Stimulated activated naive CD4-positive, alpha-beta T cell treated with Interleukin-2 at 50 U/mL for 16 hours (primary cell): ENCODE results near the gene DPH7.
A peak's percentile ranks its signal among the peaks of the same experiment; 100 is the strongest.
"Not testable (repeated sequence)": the region's sequence is repeated elsewhere in the genome, so short reads cannot be mapped to it uniquely, and the experiment has no call there.

Experiments
- DNase-seq: peaks from one replicate; lab custom pipeline; 2025; lab: John Stamatoyannopoulos, UW

The DPH7 gene

DNA sequence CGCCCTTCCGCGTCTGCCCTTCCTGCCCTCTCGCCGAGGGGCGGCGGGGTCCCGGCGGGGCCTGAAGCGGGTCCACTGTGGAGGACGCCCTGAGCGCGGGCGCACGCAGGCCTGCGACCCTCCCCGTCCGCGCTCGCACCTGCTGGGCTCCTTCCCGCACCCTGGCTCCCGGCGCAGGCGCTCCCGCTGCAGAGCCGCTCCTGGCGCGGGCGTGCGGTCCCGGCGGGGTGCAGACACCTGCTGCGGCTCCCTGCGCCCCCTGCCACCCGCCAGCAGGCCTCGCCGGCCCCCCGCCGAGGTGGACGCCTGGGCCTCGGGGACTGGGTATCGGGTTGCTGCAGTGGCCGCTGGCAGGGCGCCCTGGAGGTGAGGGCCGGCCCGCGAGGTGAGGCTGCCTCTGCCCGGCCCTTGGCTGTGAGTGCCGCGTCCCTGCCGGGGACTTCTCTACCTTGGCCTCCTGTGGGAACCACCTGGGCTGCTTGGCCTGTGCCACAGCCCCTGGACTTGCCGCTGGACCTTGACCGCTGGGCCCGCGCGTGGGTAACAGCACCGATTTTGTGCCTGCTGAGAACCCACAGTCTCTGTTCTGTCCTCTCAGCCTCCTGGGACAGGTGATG is 27.4 kb upstream of the DPH7 start:
- no peak for DNase-seq

DNA sequence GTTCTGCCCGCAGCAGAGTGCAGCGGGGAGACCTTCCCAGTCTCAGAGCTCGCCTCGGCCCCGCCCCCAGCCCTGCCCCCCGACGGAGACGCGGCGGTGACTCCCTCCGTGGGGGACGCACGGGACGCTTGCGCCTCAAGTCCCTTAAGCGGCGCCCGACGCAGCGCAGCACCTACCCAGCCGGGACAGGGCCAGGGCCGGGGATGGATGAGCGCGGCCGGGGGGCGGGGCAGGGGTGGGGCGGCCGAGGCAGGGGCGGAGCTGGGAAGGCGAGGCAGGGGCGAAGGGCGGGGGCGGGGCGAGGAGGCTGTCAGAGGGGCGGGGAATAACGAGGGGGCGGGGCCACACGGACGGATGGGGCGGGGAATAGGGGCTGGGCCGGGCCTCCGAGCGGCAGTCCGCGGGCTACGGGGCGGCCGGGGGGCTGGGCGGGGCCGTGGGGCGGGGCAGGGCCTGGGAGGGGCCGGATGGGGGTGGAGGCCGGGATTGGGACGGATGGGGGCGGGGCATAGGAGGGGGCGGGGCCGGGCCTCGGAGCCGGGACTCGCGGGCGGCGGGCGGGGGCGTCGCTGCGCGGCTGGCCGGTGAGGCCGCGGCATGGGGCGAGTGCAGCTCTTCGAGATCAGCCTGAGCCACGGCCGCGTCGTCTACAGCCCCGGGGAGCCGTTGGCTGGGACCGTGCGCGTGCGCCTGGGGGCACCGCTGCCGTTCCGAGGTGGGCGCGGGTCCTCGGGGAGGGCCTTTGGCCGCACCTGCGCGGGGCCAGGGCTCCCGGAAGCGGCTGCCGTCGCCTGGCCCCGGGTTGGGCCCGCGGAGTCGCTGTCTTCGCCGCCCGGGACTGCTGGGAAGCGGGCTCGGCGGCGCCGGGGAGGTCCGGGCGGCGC is 26.6 kb upstream of the DPH7 start, which contains the start of gene ARRDC1:
TSS of gene ARRDC1 (plus strand) at position 566 of the 884 bp plus-strand sequence. CDS start at position 598, 32 bp downstream.
- DNase-seq, result peak; percentile 95

DNA sequence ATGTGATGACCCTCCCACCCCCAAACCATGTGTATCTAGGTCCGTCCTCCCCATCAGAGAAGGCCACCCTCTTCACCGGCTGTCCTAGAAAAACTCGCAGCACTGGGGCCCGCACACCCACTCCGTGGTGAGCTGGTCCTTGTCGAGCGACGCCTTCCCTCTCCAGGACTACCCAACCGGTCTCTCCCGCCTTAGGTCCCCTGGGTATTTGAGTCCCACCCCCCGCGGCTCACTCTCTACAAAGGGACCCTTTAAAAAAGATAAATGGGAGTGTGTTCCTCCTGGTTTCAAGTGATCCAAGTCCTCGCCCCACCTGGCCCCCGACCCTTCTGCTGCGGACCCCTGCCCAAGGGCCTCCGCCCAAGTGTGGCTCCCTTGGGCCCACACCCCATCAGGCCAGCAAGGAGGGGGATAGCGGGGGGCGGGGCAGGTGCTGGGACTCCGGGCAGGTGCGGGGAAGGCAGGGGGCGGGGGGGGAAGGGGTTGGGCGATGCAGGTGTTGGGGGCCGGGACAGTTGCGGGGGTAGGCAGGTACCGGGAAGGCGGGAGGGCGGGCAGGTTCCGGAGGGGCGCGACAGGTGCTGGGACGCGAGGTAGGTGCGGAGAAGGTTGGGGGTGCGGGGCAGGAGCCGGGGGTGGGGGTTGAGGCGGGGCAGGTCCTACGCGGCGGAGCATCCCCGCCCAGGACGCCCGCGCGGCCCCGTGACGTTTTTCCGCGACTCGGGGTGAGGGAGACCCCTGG is 25.8 kb upstream of the DPH7 start:
- no peak for DNase-seq

DNA sequence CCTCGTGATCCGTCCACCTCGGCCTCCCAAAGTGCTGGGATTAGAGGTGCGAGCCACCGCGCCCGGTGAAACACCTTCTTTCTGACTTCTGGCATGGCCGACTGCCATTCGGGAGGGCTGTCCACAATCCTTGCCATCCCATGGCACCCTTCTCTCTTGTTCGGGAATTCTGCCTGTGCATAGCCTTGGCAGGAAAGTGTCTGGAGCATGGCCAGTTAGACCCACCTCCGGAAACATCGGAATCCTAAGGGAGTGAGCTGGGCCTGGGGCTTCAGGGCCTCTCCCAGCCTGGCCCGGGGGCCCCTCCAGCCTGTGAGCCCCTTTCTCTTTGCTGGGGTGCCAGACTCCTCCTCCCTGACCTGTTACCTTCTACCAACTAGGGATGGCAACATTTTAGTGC is 25.2 kb upstream of the DPH7 start:
- DNase-seq, result no peak

DNA sequence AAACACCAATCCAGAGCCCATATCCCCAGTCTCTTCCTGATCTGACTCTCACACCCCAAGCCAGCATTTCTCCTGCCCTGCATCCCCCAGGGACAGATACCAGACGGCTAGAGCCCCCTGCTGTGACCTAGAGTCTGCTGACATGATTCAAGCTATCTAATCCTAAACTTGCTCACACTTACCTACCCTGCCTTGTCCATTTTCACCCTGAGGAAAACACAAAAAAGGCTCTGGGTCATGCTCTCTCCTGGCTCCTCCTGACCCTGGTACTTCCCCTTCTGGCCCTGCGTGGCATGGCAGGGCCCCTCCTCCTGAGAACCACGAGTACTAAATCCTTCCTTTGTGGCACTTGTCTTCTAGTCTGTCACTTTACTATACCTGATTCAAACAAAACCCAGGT is 23.9 kb upstream of the DPH7 start:
- no peak for DNase-seq

DNA sequence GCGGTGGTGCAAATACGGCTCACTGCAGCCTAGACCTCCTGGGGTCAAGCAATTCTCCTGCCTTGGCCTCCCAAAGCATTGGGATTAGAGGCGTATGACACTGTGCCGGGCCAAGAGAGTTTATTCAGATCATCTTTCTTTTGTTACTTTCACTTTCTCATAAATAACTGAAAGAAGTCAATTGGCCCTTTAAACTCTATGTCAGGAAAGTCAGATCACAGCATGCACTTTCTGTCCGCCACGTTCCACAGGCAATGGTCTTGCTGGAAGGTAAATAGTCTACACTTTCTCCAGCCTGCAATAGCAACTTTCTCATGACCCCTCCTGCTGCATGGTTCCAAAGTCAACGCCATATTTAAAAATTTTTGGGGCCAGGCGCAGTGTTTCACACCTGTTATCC is 20.2 kb upstream of the DPH7 start:
- no peak for DNase-seq

DNA sequence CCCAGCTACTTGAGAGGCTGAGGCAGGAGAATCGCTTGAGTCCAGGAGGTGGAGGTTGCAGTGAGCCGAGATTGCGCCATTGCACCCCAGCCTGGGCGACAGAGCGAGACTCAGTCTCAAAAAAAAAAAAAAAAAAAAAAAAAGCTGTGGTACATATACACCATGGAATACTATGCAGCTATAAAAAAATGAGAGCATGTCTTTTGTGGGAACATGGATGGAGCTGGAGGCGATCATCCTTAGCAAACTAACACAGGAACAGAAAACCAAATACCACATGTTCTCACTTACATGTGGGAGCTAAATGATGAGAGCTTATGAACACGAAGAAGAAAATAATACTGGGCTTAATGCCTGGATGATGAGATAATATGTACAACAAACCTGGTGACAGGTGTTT is 17.9 kb upstream of the DPH7 start:
- DNase-seq, result not testable (repeated sequence)

DNA sequence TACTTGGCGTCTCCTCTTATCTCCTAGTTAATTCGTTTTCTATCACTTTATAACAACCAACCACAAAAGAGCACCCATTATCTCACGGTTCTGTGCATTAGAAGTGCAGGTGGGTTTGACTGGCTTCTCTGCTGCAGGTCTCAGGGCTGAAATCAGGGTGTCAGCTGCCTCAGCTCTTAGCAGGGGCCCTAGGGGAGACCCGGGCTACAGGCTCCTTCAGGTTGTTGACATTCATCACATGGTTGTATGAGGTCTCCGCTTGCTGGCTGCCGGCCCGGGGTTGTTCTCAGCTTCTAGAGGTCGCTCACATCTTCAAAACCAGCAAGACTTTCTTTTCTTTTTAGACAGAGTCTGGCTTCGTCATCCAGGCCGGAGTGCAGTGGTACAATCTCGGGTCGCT is 14.5 kb upstream of the DPH7 start:
- no peak for DNase-seq

DNA sequence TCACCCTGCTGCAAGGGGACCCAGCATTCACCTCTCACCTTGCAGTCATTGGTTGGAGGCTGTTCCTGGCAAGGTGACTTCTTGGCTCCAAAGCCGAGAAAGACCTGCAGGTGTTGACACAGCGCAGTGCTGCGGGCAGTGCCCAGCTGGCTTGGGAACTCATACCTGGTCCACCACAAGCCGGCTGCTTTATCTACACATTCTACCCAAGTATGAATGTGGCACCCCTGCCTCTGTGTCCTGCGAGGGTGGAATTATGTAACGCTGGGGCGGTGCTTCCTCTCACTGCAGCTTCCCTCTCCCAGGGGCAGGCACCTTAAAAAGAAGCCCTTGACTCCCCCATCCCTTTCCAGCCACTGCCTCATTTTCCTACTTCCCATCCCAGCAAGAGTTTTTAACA is 14.0 kb upstream of the DPH7 start:
- no peak for DNase-seq

DNA sequence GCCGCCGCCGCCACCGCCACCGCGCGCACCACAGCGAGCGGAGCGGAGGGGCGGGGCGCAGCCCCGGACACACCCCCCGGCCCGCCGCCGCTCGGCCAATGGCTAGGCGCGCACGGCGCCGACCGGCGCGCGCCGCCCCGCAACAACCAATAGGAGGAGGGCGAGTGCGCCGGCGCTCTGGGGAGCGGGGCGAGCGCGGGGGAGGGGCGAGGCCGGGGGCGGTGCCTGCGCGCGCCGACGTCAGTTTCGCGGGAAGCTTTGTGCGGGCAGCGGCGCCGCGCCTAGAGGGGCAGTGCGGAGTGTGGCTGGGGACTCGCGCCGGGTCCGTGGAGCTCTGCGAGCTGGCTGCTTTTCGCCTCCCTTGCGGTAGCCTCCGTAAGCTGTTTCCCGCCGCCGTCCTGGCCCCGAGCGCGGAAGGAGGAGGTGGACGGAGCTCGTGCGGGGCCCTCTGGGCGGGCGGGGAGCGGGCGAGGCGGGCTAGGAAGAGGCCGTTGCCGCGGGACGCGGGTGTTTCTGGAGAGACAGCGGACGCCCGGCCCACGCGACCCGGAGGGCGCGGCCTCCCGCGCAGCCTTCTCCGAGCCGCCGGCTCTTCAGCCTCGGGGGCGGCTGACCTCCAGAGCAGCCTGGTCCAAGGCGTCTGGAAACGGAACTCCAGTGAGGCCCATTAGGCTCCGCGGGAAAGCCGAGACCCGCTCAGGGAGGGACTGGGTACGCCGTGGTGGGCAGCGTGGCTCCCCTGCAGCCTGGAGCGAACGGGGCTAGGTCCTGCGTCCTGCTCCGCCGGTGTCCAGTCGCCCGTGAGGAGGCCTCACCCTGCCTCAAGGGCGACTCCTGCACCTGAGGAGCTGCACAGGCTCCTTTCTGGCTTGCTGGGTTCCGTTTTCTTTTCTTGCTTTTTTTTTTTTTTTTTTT is 12.0 kb upstream of the DPH7 start, which contains the start of gene ZMYND19:
TSS of gene ZMYND19 (minus strand) at position 44 of the 915 bp plus-strand sequence. CDS start 249 bp downstream, outside the sequence.
- peak; percentile 82 for DNase-seq

DNA sequence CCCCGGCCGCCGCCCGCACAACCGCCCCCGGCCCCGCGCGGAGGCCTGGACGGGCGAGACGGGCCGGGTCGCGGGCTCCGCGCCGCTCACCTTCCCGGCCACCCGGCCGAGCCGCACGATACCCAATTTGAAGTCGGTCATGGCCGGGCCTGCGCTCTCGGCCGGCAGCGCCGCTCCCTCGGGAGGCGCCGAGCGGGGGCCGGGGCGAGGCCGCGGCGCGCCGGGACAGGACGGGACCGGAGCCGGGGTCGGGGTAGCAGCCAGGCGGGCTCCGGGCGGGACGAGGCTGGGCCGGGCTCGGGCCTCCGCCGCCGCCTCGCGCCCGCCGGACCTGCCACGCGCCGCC is 11.4 kb upstream of the DPH7 start:
- no peak for DNase-seq

DNA sequence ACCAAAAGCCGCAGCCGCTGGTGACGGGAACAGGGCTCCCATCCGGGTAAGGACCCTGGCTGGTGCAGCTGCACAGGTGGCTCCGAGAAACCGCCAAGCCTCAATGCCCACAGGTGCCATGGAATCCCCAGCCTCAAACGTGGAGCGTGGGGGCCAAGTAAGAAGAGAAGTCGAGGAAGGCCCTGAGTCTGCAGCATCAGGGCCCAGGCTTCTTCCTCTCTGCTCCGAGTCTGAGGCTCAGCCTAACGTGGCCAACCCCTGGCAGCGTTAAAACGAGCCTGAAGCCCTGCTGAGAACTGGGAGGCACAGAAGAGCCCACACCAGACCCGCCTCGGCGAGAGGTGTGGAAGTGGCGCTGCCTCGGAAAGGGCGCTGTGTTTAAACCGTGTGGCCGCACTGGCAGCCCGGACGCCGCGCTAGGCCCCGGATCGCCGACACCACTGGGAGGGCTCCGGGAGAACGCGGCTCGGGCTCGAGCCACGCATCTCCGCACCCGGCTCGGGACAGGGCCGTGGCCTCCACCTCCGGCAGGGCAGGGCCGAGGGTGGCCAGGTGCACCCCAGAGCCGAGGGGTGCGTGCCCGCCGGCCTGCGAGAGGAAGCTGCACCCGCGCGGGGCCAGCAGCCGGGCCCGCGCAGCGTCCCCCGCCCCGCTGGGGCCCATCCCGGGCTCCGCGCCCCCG is 10.9 kb upstream of the DPH7 start:
- no peak for DNase-seq

DNA sequence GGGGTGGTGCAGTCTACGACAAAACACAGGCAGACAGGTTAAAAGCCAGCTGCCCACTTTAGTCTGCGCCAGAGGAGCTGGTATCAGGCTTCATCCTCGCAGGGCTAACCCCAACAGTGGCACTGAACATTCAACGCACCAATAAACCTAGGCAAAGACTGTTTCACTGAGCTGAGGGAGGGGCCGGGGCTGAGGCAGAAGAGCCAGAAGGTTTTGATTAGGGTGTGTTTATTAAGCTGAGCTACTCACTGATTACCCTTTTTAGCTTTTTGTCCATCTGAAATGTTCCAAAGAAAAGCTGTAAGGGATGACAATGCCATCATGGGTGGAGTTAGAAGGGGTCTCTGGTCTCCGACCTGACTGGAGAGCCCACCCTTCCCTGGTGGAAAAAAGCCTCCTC is 10.2 kb upstream of the DPH7 start:
- no peak for DNase-seq

DNA sequence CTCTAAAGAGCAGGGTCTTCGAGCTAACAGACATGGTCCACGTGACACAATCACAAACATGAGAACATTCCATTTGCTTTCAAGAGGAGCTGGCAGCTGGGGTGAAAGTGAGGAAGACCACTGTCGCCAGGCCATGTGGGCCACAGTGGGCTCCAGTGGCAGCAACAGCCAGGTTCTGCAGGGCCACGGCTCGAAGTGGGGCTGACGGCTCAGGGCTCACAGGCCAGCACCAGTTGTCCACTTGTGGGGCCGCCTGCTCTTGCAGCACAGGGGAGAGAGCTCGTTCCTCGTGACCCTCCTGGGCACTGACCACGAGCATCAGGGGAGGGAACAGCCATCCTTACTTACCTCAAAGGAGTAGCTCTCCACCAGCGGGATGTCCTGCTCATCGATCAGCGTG is 9.6 kb upstream of the DPH7 start:
- DNase-seq, result no peak

DNA sequence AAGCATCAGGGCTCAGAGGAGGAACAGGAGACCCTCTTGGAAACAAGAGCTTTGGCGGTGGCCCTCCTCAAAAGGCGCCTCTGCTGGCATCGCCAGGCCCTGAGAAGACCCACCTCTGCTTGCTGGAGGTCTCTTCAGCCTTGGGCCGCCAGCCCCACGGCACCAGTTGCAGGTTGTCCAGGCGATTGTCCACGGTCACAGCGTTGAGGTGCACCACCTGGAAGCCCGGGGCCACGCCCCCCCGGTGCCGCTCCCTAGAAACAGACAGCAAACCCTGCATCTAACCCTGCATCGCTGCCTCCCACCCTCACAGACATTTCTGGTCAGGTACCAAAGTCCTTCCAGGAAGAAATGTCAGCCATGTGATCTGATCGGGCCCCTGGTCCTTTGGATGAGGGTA is 8.1 kb upstream of the DPH7 start:
- no peak for DNase-seq

DNA sequence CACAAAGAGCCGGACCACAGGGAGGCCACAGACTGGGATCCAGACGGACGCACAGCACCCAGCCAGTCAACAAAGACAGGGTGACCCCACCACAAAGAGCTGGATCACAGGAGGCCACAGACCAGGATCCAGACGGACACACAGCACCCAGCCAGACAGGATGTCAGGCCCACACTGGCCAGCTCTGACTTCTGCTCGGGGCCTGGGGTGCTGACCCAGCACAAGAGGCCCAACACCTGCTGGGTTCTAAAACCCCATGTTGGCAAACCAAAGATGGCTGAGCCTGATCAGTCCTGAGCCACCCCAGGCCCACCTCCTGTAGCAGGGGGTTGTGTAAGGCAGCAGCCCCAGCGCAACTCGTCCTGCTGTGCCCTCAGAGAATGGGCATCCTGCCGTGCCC is 5.2 kb upstream of the DPH7 start:
- no peak for DNase-seq

DNA sequence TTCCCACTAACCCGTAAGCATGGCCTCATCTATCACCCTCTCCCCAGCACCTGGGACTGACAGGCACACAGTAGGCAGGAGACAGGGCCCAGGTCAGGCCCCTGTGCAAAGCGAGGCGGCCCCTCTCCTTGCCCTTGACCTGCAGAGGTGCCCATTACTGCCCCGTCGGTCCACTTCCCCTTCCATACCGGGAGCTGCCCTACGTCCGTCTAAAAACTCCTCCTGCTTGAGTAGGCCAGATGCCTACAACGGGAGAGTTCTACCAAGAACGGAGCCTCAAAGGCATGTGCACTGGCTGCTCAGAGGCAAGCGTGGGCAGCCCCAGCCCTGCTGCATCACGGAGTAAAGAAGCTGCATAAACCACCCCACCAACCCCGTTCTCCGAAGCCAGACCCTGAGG is 4.6 kb upstream of the DPH7 start:
- no peak for DNase-seq

DNA sequence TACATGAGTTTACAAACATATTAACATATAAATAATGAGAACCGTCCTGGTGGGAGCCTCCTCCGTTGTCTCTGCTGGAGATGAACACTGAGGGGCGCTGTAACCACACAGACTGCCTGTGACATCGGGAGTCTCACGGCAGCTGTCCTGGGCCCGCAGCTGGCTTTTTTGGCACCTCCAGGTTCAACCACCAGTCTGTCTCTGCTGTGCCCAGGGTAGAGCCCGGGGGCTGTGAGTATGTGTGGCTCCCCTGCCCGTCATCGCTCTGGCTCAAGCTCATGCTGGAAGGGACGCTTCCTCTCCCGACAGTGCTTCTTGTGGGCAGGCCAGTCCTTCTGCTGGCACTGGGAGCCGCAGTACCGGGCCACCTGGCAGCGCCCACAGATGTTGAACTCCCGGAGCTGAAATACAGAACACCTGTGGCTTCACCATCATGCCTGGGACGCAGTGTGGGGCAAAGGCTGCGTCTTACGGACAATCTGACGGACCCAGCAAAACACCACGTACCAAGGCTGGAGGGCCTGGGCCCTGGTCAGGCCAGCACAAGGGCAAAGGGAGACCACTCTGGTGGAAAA is 3.6 kb upstream of the DPH7 start:
- DNase-seq, result no peak

DNA sequence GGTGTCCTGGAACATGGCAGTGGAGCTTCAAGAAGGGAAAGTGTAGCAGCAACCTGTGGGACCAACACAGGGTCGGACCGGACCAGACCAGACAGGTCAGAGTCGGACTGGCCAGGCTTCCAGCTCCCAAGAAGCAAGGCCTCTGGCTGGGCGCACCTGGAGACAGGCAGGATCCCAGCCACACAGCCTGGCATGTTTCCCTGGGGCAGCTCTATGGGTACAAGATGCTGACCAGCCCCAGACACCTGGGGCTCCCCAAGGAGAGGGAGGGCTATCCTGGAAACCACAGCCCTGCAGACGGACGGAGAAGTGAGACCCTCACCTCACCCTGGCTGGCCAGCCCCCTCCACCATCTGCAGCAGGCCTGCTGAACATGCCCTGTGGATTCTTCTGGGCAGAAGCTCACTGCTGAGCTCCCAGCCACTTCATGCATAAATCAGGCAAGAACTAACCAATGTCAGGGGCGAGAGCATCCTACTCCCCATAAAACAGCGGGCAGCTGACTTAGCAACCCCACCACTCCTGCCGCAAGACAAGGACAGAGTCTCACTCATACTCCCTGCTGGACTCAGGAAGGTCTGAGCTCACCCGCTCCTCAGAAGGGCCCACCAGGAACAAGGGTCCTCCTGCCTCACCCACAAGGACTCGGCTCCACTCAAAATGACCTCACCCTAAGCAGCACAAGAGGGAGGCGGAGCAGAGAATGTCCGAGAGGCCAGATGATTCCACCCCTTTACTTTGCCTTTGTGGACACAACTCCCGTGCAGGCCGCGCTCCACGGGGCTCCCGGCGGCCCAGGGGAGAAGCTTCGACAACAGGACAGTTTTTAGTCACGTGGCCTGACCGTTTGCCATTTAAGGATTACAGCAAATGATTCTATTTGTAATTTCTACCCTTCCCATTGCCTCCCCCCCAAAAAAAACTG is 2.9 kb upstream of the DPH7 start:
- no peak for DNase-seq

DNA sequence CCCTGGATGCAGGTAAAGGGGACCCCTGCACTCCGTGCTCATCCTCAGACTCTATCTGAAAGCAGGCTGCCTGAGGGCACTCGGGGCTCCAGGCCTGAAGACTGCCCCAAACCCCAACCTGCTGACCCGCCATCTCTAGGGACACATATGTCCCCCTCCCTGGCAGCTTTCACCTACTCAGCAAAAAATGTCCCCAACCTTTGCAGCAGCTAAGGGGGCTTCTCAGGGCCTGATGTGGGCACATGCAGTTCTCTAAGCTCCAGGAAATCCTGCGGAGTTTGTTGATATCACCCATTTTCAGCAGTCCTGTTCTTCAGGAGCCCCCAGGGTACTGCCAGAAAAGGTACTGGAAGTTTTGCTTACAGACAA is 2.2 kb upstream of the DPH7 start:
- DNase-seq, result no peak
